ENCODE results near the gene SEMA4B. TPM values are rescaled to one million over a fixed set of nuclear protein-coding genes. Genes with fewer than 3 reads are reported as not detected.

Gene SEMA4B
- total and polyA plus RNA-seq, 10 of the 15 experiments (the other 5 are each of a cell fraction or from before 2014, with no cell fraction given), result 0.87 to 26.0 (median 9.3) TPM

DNA sequence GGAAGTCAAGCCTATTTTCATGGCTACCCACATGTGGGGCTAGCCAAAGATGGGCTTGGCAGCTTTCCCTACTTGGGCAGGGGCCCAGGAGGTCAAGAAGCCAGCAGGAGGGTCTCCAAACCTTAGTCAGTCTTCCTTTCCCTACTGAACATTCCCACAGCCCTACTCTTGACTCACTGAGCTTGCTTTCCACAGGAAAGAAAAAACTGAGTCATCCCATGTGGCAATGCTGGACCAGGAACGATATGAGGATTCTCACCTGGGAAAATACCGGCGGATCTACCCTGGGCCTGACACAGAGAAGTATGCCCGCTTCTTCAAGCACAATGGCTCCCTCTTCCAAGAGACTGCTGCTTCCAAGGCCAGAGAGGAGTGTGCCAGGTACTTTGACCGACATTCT, 60.7 kb downstream of the SEMA4B start (continued):
- no peak for TF ChIP-seq NR2C2 (IDR thresholded peaks at IDR 0.05; ENCODE audit: borderline replicate concordance, control insufficient read depth, insufficient read length, low read depth)
- TF ChIP-seq ZBED1 (IDR thresholded peaks at IDR 0.05; ENCODE audit: borderline replicate concordance), result no peak
- TF ChIP-seq, protein P1, sequence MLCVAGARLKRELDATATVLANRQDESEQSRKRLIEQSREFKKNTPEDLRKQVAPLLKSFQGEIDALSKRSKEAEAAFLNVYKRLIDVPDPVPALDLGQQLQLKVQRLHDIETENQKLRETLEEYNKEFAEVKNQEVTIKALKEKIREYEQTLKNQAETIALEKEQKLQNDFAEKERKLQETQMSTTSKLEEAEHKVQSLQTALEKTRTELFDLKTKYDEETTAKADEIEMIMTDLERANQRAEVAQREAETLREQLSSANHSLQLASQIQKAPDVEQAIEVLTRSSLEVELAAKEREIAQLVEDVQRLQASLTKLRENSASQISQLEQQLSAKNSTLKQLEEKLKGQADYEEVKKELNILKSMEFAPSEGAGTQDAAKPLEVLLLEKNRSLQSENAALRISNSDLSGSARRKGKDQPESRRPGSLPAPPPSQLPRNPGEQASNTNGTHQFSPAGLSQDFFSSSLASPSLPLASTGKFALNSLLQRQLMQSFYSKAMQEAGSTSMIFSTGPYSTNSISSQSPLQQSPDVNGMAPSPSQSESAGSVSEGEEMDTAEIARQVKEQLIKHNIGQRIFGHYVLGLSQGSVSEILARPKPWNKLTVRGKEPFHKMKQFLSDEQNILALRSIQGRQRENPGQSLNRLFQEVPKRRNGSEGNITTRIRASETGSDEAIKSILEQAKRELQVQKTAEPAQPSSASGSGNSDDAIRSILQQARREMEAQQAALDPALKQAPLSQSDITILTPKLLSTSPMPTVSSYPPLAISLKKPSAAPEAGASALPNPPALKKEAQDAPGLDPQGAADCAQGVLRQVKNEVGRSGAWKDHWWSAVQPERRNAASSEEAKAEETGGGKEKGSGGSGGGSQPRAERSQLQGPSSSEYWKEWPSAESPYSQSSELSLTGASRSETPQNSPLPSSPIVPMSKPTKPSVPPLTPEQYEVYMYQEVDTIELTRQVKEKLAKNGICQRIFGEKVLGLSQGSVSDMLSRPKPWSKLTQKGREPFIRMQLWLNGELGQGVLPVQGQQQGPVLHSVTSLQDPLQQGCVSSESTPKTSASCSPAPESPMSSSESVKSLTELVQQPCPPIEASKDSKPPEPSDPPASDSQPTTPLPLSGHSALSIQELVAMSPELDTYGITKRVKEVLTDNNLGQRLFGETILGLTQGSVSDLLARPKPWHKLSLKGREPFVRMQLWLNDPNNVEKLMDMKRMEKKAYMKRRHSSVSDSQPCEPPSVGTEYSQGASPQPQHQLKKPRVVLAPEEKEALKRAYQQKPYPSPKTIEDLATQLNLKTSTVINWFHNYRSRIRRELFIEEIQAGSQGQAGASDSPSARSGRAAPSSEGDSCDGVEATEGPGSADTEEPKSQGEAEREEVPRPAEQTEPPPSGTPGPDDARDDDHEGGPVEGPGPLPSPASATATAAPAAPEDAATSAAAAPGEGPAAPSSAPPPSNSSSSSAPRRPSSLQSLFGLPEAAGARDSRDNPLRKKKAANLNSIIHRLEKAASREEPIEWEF (IDR thresholded peaks at IDR 0.05; ENCODE audit: insufficient replicate concordance, low read depth, low read length), result no peak
- TF ChIP-seq RUNX3 (IDR thresholded peaks at IDR 0.05; ENCODE audit: low read length), result no peak
- TF ChIP-seq JUND (IDR thresholded peaks at IDR 0.05; ENCODE audit: low read depth, low read length), result no peak

DNA sequence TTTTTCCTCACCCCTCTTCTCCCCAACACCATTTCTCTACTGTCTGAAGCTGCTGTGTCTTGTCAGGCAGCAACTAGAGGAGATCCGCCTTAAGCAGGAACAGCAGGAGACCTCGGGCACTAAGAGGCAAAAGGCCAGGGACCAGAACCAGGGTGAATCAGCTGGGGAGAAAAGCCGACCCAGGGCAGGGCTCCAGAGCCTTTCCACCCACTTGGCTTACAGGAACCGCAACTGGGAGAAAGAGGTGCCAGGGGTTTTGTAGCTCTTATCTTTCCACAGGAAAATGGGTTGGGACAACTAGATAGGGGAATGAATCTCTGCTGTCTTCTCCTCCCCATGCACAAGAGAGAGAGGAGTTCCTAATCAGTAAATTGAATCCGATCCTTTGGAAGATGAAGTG, 61.3 kb downstream of the SEMA4B start:
- ChIA-PET SMC1A (ENCODE audit: uncharacterized antibody, unreplicated experiment) (interaction anchor here (1.0 to 1.7 kb wide), 4 partner anchors 13 to 31 kb away, joined by 3 to 4 read pairs (median 4); partner anchors contain the start of gene TTLL13), CTCF (interaction anchor here (0.7 to 3.6 kb wide), 3 partner anchors 30 to 111 kb away, joined by 3 to 10 read pairs (median 7); partner anchors contain the start of genes CIB1 and GDPGP1), POLR2A (interaction anchor here (0.5 to 2.1 kb wide), 4 partner anchors 13 to 711 kb away, joined by 3 to 25 read pairs (median 4); partner anchors contain the start of genes CIB1, GDPGP1 and TTLL13), RAD21 (ENCODE audit: unreplicated experiment) (no interaction called here)
- H3K36me3 ChIP-seq (ENCODE audit: control insufficient read depth in 2 of 2, insufficient read depth in 2 of 2, low read length in 1 of 2), result no peaks in the 10 kb centered on the region
- H3K9ac ChIP-seq (ENCODE audit: control insufficient read depth, insufficient read depth, low read length), result no peak overlapping the region
- no peak overlapping the region for H3K27ac ChIP-seq (ENCODE audit: control insufficient read depth, insufficient read depth)
- ATAC-seq (no peak), FAIRE-seq (no peak), DNase-seq (ENCODE audit: low read depth, low spot score) (no peak)
- TF ChIP-seq TCF7 (IDR thresholded peaks at IDR 0.05; ENCODE audit: borderline replicate concordance), result no peak
- no peak for TF ChIP-seq HDGF (IDR thresholded peaks at IDR 0.05)
- TF ChIP-seq STAT1 (conservative IDR thresholded peaks at IDR 0.05), result no peak
- TF ChIP-seq MYC (IDR thresholded peaks at IDR 0.05; ENCODE audit: insufficient read depth, insufficient read length, insufficient replicate concordance, low read length, severe bottlenecking), result no peak
- no peak for TF ChIP-seq ZNF384 (IDR thresholded peaks at IDR 0.05; ENCODE audit: borderline replicate concordance, low read depth, low read length)
- no peak for TF ChIP-seq GABPA (IDR thresholded peaks at IDR 0.05; ENCODE audit: low read depth)
- no peak for TF ChIP-seq EP300 (IDR thresholded peaks at IDR 0.05; ENCODE audit: borderline replicate concordance in 1 of 2, control insufficient read depth in 1 of 2, low read depth in 2 of 2, low read length in 2 of 2)
- TF ChIP-seq, protein P2, sequence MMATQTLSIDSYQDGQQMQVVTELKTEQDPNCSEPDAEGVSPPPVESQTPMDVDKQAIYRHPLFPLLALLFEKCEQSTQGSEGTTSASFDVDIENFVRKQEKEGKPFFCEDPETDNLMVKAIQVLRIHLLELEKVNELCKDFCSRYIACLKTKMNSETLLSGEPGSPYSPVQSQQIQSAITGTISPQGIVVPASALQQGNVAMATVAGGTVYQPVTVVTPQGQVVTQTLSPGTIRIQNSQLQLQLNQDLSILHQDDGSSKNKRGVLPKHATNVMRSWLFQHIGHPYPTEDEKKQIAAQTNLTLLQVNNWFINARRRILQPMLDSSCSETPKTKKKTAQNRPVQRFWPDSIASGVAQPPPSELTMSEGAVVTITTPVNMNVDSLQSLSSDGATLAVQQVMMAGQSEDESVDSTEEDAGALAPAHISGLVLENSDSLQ (IDR thresholded peaks at IDR 0.05), result no peak
- TF ChIP-seq, protein P3, sequence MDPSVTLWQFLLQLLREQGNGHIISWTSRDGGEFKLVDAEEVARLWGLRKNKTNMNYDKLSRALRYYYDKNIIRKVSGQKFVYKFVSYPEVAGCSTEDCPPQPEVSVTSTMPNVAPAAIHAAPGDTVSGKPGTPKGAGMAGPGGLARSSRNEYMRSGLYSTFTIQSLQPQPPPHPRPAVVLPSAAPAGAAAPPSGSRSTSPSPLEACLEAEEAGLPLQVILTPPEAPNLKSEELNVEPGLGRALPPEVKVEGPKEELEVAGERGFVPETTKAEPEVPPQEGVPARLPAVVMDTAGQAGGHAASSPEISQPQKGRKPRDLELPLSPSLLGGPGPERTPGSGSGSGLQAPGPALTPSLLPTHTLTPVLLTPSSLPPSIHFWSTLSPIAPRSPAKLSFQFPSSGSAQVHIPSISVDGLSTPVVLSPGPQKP (IDR thresholded peaks at IDR 0.05; ENCODE audit: low read depth, low read length), result no peak
- TF ChIP-seq SMAD1 (IDR thresholded peaks at IDR 0.05; ENCODE audit: low read depth, partially characterized antibody), result no peak
- no peak for TF ChIP-seq TARDBP (IDR thresholded peaks at IDR 0.05; ENCODE audit: borderline replicate concordance)
- no peak for TF ChIP-seq POLR2A (IDR thresholded peaks at IDR 0.05; ENCODE audit: low read depth, low read length)
- in situ Hi-C loops (cut with MboI), result no loop called here
- no peaks in the 10 kb centered on the region; a peak in 1 of 4 replicates for H3K27me3 ChIP-seq (replicated peaks in 1 of 2; ENCODE audit: control insufficient read depth in 2 of 2, insufficient read depth in 2 of 2, low read length in 1 of 2)
- BruUV-seq (replicated peaks), result no TSS peak
- peaks cover 34% of the 10 kb centered on the region for H3K4me1 ChIP-seq (ENCODE audit: control insufficient read depth, insufficient read depth, low read length)
- intact Hi-C loops (cut with micrococcal nuclease; ENCODE audit: unreplicated experiment), result no loop called here
- H4K20me1 ChIP-seq (ENCODE audit: control insufficient read depth, insufficient read depth), result no peaks in the 10 kb centered on the region
- 81% methylated on average over 5 of the region's 5 CpGs for WGBS (ENCODE audit: insufficient coverage, insufficient replicate concordance, low lambda C conversion rate, missing lambda C conversion rate)
- peaks cover 24% of the 10 kb centered on the region for H3K79me2 ChIP-seq (ENCODE audit: control insufficient read depth, insufficient read depth, low read length)
- no peaks in the 10 kb centered on the region for H3K9me3 ChIP-seq (replicated peaks; ENCODE audit: control insufficient read depth, insufficient read depth, low read length)
- H3K4me3 ChIP-seq, result no peak overlapping the region
- no peak overlapping the region for H3K4me2 ChIP-seq (ENCODE audit: control insufficient read depth, insufficient read depth)
- H2AFZ ChIP-seq (ENCODE audit: control insufficient read depth, low read depth, low read length), result no peak overlapping the region
